ENCODE measurements around the gene KIF2A. TPM values are rescaled to one million over a fixed set of nuclear protein-coding genes. Genes with fewer than 3 reads are reported as not detected.

Gene KIF2A
- total RNA-seq: 57.5 and 63.9 TPM in 2 replicates

GRCh38 chr5:62305715-62306322, at the start of gene KIF2A:
TSS of gene KIF2A (plus strand) at chr5:62306206. CDS start at chr5:62306473, 267 bp downstream.

DNA sequence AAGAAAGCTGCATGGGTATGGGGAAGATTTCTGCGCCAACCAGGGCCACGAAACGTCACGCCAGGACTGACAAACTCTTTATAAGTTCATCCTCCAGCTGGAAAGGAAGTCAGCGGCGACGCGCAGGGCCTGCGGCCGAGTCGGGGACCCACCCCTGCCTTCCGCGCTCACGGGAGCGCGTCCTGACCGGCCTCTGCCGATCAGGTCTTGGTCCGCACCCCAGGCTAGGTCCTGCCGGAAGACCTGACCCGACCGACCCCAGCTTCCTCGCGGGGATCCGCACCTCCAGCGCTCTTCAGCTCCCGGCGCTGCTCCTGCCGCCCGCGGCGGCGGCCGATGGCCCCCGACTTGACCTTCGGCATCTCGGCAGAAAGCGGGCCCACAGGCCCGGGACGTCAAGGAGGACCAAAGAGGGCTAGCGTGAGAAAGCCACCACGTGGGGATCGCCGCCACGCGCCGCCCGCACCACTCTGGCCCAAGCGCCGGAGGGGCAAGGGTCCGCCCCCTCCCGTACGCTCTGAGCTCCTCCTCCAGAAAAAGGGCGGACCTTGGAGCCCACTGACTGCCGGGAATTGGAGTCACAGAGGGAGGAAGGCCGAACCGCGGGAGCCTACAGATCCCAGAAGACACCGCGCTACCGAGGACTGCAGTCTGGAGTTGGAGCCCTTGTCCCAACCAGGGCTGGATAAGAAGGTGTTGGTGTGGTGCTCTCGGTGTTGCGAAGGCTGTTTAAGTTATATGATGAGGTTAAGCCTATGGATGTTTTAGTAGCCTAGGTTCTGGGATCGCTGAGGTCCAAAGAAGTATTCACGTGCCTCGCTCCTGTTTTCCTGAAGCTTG, 97.6 kb downstream of the KIF2A start, which contains the start of gene DIMT1:
Gene DIMT1 (minus strand): TSS at position 495 of the 840 bp plus-strand sequence. CDS start 133 bp downstream, at position 362.

DNA sequence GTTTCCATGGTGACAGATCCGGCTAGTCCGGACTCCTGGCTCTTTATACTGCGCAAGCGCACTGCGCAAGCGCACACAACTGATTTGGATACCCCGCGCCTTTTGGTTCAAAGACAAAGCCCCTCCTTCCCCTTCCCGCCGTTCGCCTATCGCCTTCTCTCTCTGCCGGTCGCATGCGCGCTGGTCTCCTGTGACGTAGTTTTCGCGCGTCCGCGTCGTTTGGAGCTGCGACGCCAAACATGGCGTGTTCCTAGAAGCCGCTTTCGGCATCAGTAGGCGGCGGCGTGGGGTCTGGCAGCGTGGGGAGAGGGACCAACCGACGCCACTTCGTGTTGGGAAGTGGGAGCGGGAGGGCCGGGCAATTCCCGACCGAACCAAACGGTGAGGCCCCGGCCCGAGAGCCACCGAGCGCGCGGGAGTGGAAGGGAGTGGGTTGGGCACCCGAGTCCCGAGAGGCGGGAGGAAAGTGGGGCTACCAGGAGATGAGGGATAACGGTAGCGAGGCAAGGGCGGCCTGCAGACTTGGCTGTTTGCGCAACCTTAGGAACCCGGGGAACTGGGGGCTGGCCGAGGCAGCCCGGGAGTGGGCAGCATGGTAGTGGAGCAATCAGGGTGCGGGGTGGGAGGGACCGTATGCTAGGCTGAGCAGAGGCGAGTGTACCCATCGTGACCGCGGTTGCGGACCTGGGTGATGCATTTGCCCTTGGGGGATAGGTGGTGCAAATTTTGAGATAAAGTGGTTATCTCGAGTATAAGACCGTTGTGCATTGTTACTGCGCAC, 106.7 kb downstream of the KIF2A start, which contains the start of gene IPO11:
Gene IPO11 (plus strand): TSS at position 215 of the 781 bp plus-strand sequence. CDS start 24,517 bp downstream, outside the sequence.

Other genes with a start within 250 kb of the KIF2A start
- 32.0 and 48.2 TPM in 2 replicates for gene DIMT1, start 97.7 kb downstream of the KIF2A start, total RNA-seq
- gene IPO11, start 106.6 kb downstream of the KIF2A start, total RNA-seq: 19.2 and 23.4 TPM in 2 replicates